B cell (primary cell): ENCODE measurements around the gene TWIST2. TPM values are rescaled to one million over a fixed set of nuclear protein-coding genes. Genes with fewer than 3 reads are reported as not detected.

Experiments used
- ATAC-seq: fragments of 200-7000 bp; cut with Tn5 transposase; one replicate; pipeline ENCODE4 v1.10.0; 2021; ENCODE audit warnings: low read depth, mild to moderate bottlenecking, moderate number of reproducible peaks, moderate library complexity
- CTCF ChIA-PET: fragments of 350-600 bp; sonication (Branson Sonifier 250); formaldehyde crosslinking; loops from one replicate; lab custom pipeline; 2021; ENCODE audit warnings: antibody characterized with exemption, inconsistent platforms; lab: Charles Lee
- POLR2A ChIA-PET: fragments of 350-600 bp; sonication (Branson Sonifier 250); formaldehyde crosslinking; loops from one replicate; lab custom pipeline; 2021; ENCODE audit warnings: antibody characterized with exemption; lab: Charles Lee
- DNase-seq: peaks from one replicate; pipeline ENCODE4 v3.0.0; 2013
- H2AFZ ChIP-seq: 2 replicates; pipeline ENCODE4 v1.6.1; 2012; ENCODE audit warnings: mild to moderate bottlenecking, low read depth, low read length; ENCODE audit not compliant: insufficient read depth, poor library complexity, severe bottlenecking
- H3K27ac ChIP-seq, 2 donors: 1 replicate in 1 of 2; 2 replicates in 1 of 2; pipeline ENCODE4 v1.5.1; 2012 to 2013; ENCODE audit warnings: low read length in 2 of 2, mild to moderate bottlenecking in 2 of 2, moderate library complexity in 1 of 2
- H3K27me3 ChIP-seq, 4 experiments: fragments of 200-600 bp in 1 of 4; sonication (generic) in 1 of 4; replicated peaks in 1 of 4; 1 replicate in 2 of 4; 2 replicates in 2 of 4; pipeline versions ENCODE4 v1.6.1 to v1.7.0; 2013 to 2016; ENCODE audit warnings: low read length in 3 of 4, mild to moderate bottlenecking in 2 of 4, mixed read lengths in 1 of 4, moderate library complexity in 1 of 4; ENCODE audit not compliant: insufficient read depth in 4 of 4, control insufficient read depth in 3 of 4; ENCODE audit errors: control extremely low read depth in 1 of 4
- H3K36me3 ChIP-seq, 2 experiments: replicated peaks in 1 of 2; 1 replicate in 1 of 2; 2 replicates in 1 of 2; pipeline versions ENCODE4 v1.6.1 to v1.7.1; 2013; ENCODE audit warnings: low read length in 1 of 2; ENCODE audit not compliant: insufficient read depth in 2 of 2, control insufficient read depth in 1 of 2; ENCODE audit errors: control extremely low read depth in 1 of 2, extremely low read depth in 1 of 2
- H3K4me1 ChIP-seq, 2 donors: fragments of 200-600 bp in 1 of 2; sonication (generic) in 1 of 2; 1 replicate in 1 of 2; 2 replicates in 1 of 2; pipeline versions ENCODE4 v1.5.1 to v1.6.1; 2013 to 2017; ENCODE audit warnings: low read length in 2 of 2; ENCODE audit not compliant: control insufficient read depth in 2 of 2, insufficient read depth in 2 of 2
- H3K4me2 ChIP-seq: replicated peaks from 2 replicates; pipeline ENCODE3; 2012; ENCODE audit warnings: mild to moderate bottlenecking, low read depth, low read length; ENCODE audit not compliant: poor library complexity, severe bottlenecking
- H3K4me3 ChIP-seq, 5 experiments: fragments of 200-600 bp in 1 of 5; sonication (generic) in 1 of 5; 1 replicate in 3 of 5; 2 replicates in 2 of 5; pipeline versions ENCODE4 v1.5.1 to v1.7.0; 2011 to 2016; ENCODE audit warnings: low read length in 4 of 5, mild to moderate bottlenecking in 4 of 5, low read depth in 2 of 5, control low read depth in 1 of 5, moderate library complexity in 1 of 5; ENCODE audit not compliant: insufficient read depth in 1 of 5; ENCODE audit errors: control extremely low read depth in 1 of 5, extremely low read depth in 1 of 5
- H3K79me2 ChIP-seq: fragments of 200-600 bp; sonication (generic); one replicate; pipeline ENCODE4 v1.6.0; 2016; ENCODE audit warnings: low read length; ENCODE audit not compliant: control insufficient read depth, insufficient read depth
- H3K9ac ChIP-seq: fragments of 200-600 bp; sonication (generic); 2 replicates; pipeline ENCODE4 v1.6.1; 2017; ENCODE audit warnings: mild to moderate bottlenecking, low read length, moderate library complexity
- H3K9me3 ChIP-seq, 3 donors: one replicate each; pipeline versions ENCODE4 v1.6.1 to v1.7.1; 2013; ENCODE audit warnings: low read length in 2 of 3; ENCODE audit not compliant: control insufficient read depth in 2 of 3, insufficient read depth in 1 of 3; ENCODE audit errors: control extremely low read depth in 1 of 3
- H4K20me1 ChIP-seq: 2 replicates; pipeline ENCODE4 v1.6.0; 2012; ENCODE audit warnings: mild to moderate bottlenecking, low read length; ENCODE audit not compliant: insufficient read depth, control insufficient read depth, poor library complexity, severe bottlenecking
- H3K27ac Mint-ChIP-seq: one replicate; pipeline ENCODE4 v1.8.0; 2021; ENCODE audit warnings: mixed read lengths
- H3K27me3 Mint-ChIP-seq: one replicate; pipeline ENCODE4 v1.8.0; 2021; ENCODE audit warnings: mixed read lengths
- H3K4me1 Mint-ChIP-seq: one replicate; pipeline ENCODE4 v1.8.0; 2021; ENCODE audit warnings: mixed read lengths
- H3K4me3 Mint-ChIP-seq: one replicate; pipeline ENCODE4 v1.8.0; 2021; ENCODE audit warnings: mixed read lengths
- H3K9me3 Mint-ChIP-seq: one replicate; pipeline ENCODE4 v1.8.0; 2022; ENCODE audit warnings: mixed read lengths; ENCODE audit not compliant: insufficient read depth
- EZH2 ChIP-seq: IDR thresholded peaks from 2 replicates; pipeline ENCODE4 v1.6.1; 2012; ENCODE audit warnings: borderline replicate concordance, low read depth, mild to moderate bottlenecking, moderate library complexity, low read length; ENCODE audit not compliant: insufficient read depth, poor library complexity, severe bottlenecking
- WGBS: methylation state at CpG from one replicate; pipeline ENCODE4 v1.1.5; 2013; ENCODE audit warnings: missing lambda C conversion rate; ENCODE audit not compliant: insufficient coverage; 5-methylcytosine and 5-hydroxymethylcytosine counted together
- intact Hi-C: fragments of 100-400 bp; cut with micrococcal nuclease; formaldehyde crosslinking; loops from one replicate; pipeline ENCODE4 v1.10.0; 2022
- polyA plus RNA-seq: library from polyadenylated mRNA; depleted of rRNA; stranded (reverse); fragments of >200 nt; gene quantifications from 2 replicates; pipeline ENCODE4 v1.2.3, GENCODE V29; 2012
- total RNA-seq, 2 donors: library from RNA; stranded (reverse); fragments of 120-200 nt in 1 of 2; gene quantifications; 1 replicate in 1 of 2; 2 replicates in 1 of 2; pipeline versions ENCODE4 v1.2.3 to v1.2.4, GENCODE V29; 2013 to 2022
- TF ChIP-seq, protein P1 (sequence below): fragments of 200-600 bp; IDR thresholded peaks from one replicate; pipeline ENCODE4 v1.8.0; 2022; ENCODE audit warnings: antibody characterized with exemption, mild to moderate bottlenecking

TWIST2 gene
- total and polyA plus RNA-seq, 2 donors (not counting 1 experiment from before 2014, with no cell fraction given) = 0.07 TPM; not detected in 1

DNA sequence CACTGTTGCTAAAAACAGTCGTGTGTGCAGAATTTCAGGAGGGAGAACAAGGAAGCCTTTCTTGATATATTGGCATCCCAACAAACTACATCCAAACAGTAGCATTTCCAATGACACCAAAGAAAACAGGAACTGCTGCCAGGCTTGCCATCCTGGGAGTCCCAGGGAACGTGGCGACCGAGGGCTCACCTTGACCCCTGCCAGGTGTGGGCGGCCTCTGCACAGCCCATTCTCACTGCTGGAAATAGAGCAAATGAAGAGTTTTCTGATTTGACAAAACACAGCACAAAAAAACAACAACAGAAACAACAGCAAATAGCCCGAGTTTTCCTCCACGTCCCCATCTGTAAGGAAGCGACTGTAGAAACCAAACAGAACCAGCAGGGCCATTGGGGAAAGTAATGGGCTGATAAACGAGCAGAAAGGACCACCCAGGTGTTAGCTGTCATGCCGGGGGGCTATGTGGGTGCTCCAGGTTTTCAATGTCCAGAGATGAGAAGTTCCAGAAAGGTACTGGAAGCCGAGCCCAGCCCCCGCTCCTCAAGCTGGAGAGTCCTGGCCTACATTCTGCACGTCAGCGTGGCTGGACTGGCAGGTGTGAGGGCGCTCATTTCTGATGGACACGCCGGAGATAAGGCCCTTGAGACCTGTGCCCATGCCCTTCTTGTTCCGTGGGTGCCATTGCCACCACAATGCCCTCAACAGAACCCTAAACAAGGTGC is 80.8 kb downstream of the TWIST2 start:
- Mint-ChIP-seq H3K4me3 (no peak overlapping the region), H3K9me3 (no peaks in the 10 kb centered on the region), H3K4me1 (no peaks in the 10 kb centered on the region), H3K27ac (no peak overlapping the region), H3K27me3 (peaks cover 10% of the 10 kb centered on the region)
- Histone ChIP-seq H4K20me1 (no peaks in the 10 kb centered on the region), H3K4me2 (no peak overlapping the region), H3K79me2 (no peaks in the 10 kb centered on the region), H3K36me3 (no peaks in the 10 kb centered on the region), H3K27me3 (no peaks in the 10 kb centered on the region), H3K4me3 (no peak overlapping the region), H3K9ac (no peak overlapping the region), H3K4me1 (no peaks in the 10 kb centered on the region), H2AFZ (no peak overlapping the region), H3K9me3 (no peaks in the 10 kb centered on the region), H3K27ac (no peak overlapping the region)
- POLR2A ChIA-PET = no interaction called here
- no peak for ATAC-seq
- no peak for DNase-seq
- intact Hi-C loops = no loop called here
- CTCF ChIA-PET = no interaction called here
- TF ChIP-seq, protein P1, sequence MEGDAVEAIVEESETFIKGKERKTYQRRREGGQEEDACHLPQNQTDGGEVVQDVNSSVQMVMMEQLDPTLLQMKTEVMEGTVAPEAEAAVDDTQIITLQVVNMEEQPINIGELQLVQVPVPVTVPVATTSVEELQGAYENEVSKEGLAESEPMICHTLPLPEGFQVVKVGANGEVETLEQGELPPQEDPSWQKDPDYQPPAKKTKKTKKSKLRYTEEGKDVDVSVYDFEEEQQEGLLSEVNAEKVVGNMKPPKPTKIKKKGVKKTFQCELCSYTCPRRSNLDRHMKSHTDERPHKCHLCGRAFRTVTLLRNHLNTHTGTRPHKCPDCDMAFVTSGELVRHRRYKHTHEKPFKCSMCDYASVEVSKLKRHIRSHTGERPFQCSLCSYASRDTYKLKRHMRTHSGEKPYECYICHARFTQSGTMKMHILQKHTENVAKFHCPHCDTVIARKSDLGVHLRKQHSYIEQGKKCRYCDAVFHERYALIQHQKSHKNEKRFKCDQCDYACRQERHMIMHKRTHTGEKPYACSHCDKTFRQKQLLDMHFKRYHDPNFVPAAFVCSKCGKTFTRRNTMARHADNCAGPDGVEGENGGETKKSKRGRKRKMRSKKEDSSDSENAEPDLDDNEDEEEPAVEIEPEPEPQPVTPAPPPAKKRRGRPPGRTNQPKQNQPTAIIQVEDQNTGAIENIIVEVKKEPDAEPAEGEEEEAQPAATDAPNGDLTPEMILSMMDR = no peak
- TF ChIP-seq EZH2 = no peak
- 80% methylated on average over 14 of the region's 18 CpGs for WGBS

DNA sequence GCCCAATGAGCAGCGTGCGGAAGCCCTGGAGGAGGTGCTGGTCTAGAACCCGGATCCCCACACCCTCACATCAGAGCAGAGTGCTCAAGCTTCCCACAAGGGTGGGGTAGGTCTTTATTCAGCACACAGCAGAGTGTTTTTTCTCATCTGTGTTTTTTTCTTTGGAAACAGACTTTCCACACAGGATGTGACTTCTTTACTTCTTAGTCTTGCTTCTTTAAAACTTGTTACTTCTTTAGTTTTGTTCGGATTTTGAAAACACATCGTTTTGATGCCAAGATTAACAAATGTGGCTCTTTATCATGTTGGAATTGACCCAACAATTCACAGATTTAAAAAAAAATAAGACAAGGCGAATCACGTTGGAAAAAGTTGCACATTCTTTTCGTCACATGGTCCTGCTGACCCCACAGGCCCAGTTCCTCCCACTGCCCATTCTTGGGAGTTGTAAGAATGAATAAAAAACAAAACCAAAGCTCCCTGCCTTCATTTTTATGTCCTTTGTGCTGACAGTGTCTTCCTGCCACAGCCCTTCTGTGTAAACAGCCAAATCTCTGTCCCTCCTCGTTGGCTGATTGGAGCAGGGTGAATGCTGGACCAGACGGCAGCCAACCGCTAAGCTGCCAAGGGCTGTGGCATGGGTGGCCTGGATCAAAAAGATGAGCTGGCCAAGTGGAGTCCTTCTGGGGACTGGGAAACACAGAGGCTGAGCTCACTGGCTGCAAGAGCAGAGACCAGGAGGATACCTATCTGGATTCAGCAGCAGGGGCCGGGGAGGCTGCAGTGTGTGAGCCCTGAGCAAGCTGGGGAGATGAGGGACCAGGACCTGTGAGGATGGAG is 81.6 kb downstream of the TWIST2 start:
- CTCF ChIA-PET = no interaction called here
- Mint-ChIP-seq H3K27me3 (peaks cover 10% of the 10 kb centered on the region), H3K4me1 (no peaks in the 10 kb centered on the region)

More for the DNA sequence above, 81.6 kb downstream of the TWIST2 start:
- no peaks in the 10 kb centered on the region for H3K27me3 ChIP-seq
- no peaks in the 10 kb centered on the region for H4K20me1 ChIP-seq
- Mint-ChIP-seq H3K27ac (no peak overlapping the region), H3K9me3 (no peaks in the 10 kb centered on the region), H3K4me3 (no peak overlapping the region)
- no peaks in the 10 kb centered on the region for H3K79me2 ChIP-seq
- no peaks in the 10 kb centered on the region for H3K9me3 ChIP-seq
- DNase-seq (no peak), ATAC-seq (no peak)
- WGBS = 69% methylated on average over 6 of the region's 12 CpGs
- no peak overlapping the region for H3K27ac ChIP-seq
- TF ChIP-seq EZH2 = no peak
- TF ChIP-seq, protein P1 = no peak
- no peak overlapping the region for H3K4me3 ChIP-seq
- H3K4me2 ChIP-seq = no peak overlapping the region
- no peak overlapping the region for H3K9ac ChIP-seq
- POLR2A ChIA-PET = no interaction called here
- intact Hi-C loops = no loop called here
- no peak overlapping the region for H2AFZ ChIP-seq
- H3K36me3 ChIP-seq = no peaks in the 10 kb centered on the region
- no peaks in the 10 kb centered on the region for H3K4me1 ChIP-seq
